A549 (cell line): ENCODE results near the gene SGO2. TPM values are rescaled to one million over a fixed set of nuclear protein-coding genes. Genes with fewer than 3 reads are reported as not detected.

Experiments
- ATAC-seq, 2 experiments: fragments of 200-7000 bp in 1 of 2; fragments of >200 bp in 1 of 2; cut with Nextera tagmentation in 1 of 2; cut with Tn5 transposase in 1 of 2; 3 replicates each; pipeline versions ENCODE4 v1.8.0 to v1.9.1; 2018 to 2020; ENCODE audit warnings: mild to moderate bottlenecking in 1 of 2, moderate library complexity in 1 of 2
- CTCF ChIA-PET: fragments of 300-600 bp; sonication (Branson Sonifier 250); formaldehyde crosslinking; extraction: SDS; loops from one replicate; lab custom pipeline; 2021; ENCODE audit warnings: antibody characterized with exemption, inconsistent platforms; lab: Yijun Ruan, JAX
- POLR2A ChIA-PET: fragments of 350-600 bp; formaldehyde crosslinking; extraction: SDS; loops from one replicate; lab custom pipeline; 2021; ENCODE audit warnings: antibody characterized with exemption, inconsistent platforms; lab: Yijun Ruan, JAX
- DNase-seq, 2 experiments: peaks; one replicate each; pipeline versions ENCODE4 v3.0.0 to v3.0.0-alpha.2; 2011 to 2016; ENCODE audit warnings: low read depth in 1 of 2, low spot score in 1 of 2
- FAIRE-seq: peaks from 2 replicates; lab custom pipeline; 2011; peaks lifted over from hg19 to GRCh38; lab: Jason Lieb, UNC
- H3K27ac ChIP-seq, 2 experiments: fragments of >200 bp; sonication (Bioruptor Twin); formaldehyde crosslinking; 3 replicates each; pipeline ENCODE4 v1.5.1; 2016 to 2017
- H3K4me1 ChIP-seq: fragments of >200 bp; sonication (Bioruptor Twin); formaldehyde crosslinking; 3 replicates; pipeline ENCODE4 v1.6.1; 2016
- H3K4me2 ChIP-seq: fragments of >200 bp; sonication (Bioruptor Twin); formaldehyde crosslinking; 3 replicates; pipeline ENCODE4 v1.6.1; 2016
- H3K4me3 ChIP-seq: fragments of >200 bp; sonication (Bioruptor Twin); formaldehyde crosslinking; 3 replicates; pipeline ENCODE4 v1.5.1; 2016
- H3K9me3 ChIP-seq: fragments of >200 bp; sonication (Bioruptor Twin); formaldehyde crosslinking; 3 replicates; pipeline ENCODE4 v1.6.1; 2016
- CBX2 ChIP-seq: fragments of 200-600 bp; sonication (generic); IDR thresholded peaks from 2 replicates; pipeline ENCODE4 v1.6.1; 2016; ENCODE audit warnings: low read depth, mild to moderate bottlenecking, borderline replicate concordance
- CHD2 ChIP-seq: fragments of 150-350 bp; IDR thresholded peaks from 2 replicates; pipeline ENCODE4 v1.6.1; 2014; ENCODE audit warnings: low read length; ENCODE audit not compliant: partially characterized antibody
- CHD4 ChIP-seq: fragments of 200-600 bp; sonication (generic); IDR thresholded peaks from 2 replicates; pipeline ENCODE4 v1.6.1; 2016; ENCODE audit warnings: antibody characterized with exemption, mild to moderate bottlenecking, borderline replicate concordance
- EHMT2 ChIP-seq: fragments of 200-600 bp; sonication (generic); IDR thresholded peaks from 2 replicates; pipeline ENCODE4 v1.6.1; 2016; ENCODE audit warnings: antibody characterized with exemption, low read depth, mild to moderate bottlenecking, moderate library complexity
- EP300 ChIP-seq, 2 experiments: fragments of >200 bp; sonication (Bioruptor Twin); formaldehyde crosslinking; IDR thresholded peaks; 2 replicates in 1 of 2; 3 replicates in 1 of 2; pipeline ENCODE4 v1.6.1; 2016 to 2017
- FOXS1 ChIP-seq: fragments of 250-450 bp; sonication (Bioruptor Pico); IDR thresholded peaks from 2 replicates; pipeline ENCODE4 v1.5.0; 2020; ENCODE audit warnings: mild to moderate bottlenecking, moderate library complexity
- HDAC2 ChIP-seq: fragments of 200-600 bp; sonication (generic); IDR thresholded peaks from 2 replicates; pipeline ENCODE4 v1.6.1; 2016
- HEYL ChIP-seq: fragments of 250-450 bp; sonication (Bioruptor Pico); IDR thresholded peaks from 2 replicates; pipeline ENCODE4 v1.8.0; 2021; ENCODE audit warnings: mild to moderate bottlenecking, moderate library complexity
- HOXA7 ChIP-seq: fragments of 250-450 bp; sonication (Bioruptor Pico); IDR thresholded peaks from 2 replicates; pipeline ENCODE4 v1.5.0; 2020; ENCODE audit warnings: mild to moderate bottlenecking, moderate library complexity
- HOXB13 ChIP-seq: fragments of 250-450 bp; sonication (Bioruptor Pico); IDR thresholded peaks from 2 replicates; pipeline ENCODE4 v1.5.0; 2020; ENCODE audit warnings: low read depth, mild to moderate bottlenecking, moderate library complexity
- KDM1A ChIP-seq: fragments of 200-600 bp; sonication (generic); IDR thresholded peaks from 2 replicates; pipeline ENCODE4 v1.6.1; 2016; ENCODE audit warnings: low read depth, mild to moderate bottlenecking
- MAZ ChIP-seq: fragments of 150-350 bp; IDR thresholded peaks from 2 replicates; pipeline ENCODE4 v1.6.1; 2014; ENCODE audit warnings: antibody characterized with exemption, low read depth, low read length, borderline replicate concordance
- MYC ChIP-seq: IDR thresholded peaks from 2 replicates; pipeline ENCODE4 v1.6.1; 2012; ENCODE audit warnings: mild to moderate bottlenecking, inconsistent platforms, low read length, improper control_type of control experiment, borderline replicate concordance
- NFE2L2 ChIP-seq: fragments of 150-350 bp; conservative IDR thresholded peaks from 2 replicates; pipeline ENCODE4 v1.6.1; 2014; ENCODE audit warnings: low read length
- PHF8 ChIP-seq: fragments of 200-600 bp; sonication (generic); IDR thresholded peaks from 2 replicates; pipeline ENCODE4 v1.6.1; 2016; ENCODE audit warnings: low read depth, mild to moderate bottlenecking, antibody characterized with exemption, moderate library complexity, borderline replicate concordance
- POLR2AphosphoS2 ChIP-seq: conservative IDR thresholded peaks from 2 replicates; pipeline ENCODE4 v1.6.1; 2012; ENCODE audit warnings: low read length, improper control_type of control experiment, inconsistent platforms
- RCOR1 ChIP-seq: fragments of 150-350 bp; IDR thresholded peaks from 2 replicates; pipeline ENCODE4 v1.6.1; 2014; ENCODE audit warnings: antibody characterized with exemption, low read length, low read depth
- RFX5 ChIP-seq: fragments of 450-650 bp; IDR thresholded peaks from 2 replicates; pipeline ENCODE4 v1.7.1; 2014; ENCODE audit warnings: antibody characterized with exemption, mild to moderate bottlenecking, moderate library complexity
- SMC3 ChIP-seq: fragments of >200 bp; sonication (Bioruptor Twin); formaldehyde crosslinking; IDR thresholded peaks from 3 replicates; pipeline ENCODE4 v1.6.1; 2018; ENCODE audit warnings: inconsistent platforms
- TP53 ChIP-seq: fragments of 250-450 bp; sonication (Bioruptor Pico); IDR thresholded peaks from 2 replicates; pipeline ENCODE4 v1.5.0; 2021; ENCODE audit warnings: mild to moderate bottlenecking, moderate library complexity
- ZSCAN20 ChIP-seq: fragments of 250-450 bp; sonication (Bioruptor Pico); IDR thresholded peaks from 2 replicates; pipeline ENCODE4 v1.8.0; 2022; ENCODE audit warnings: mild to moderate bottlenecking, moderate library complexity
- WGBS: methylation state at CpG from one replicate; pipeline ENCODE4 v1.1.6; 2017; ENCODE audit errors: missing lambda C conversion rate; 5-methylcytosine and 5-hydroxymethylcytosine counted together
- polyA plus RNA-seq, 4 experiments: library from polyadenylated mRNA; depleted of rRNA in 3 of 4; stranded (reverse); fragments of >200 nt; fragmentation: RNase III in 1 of 4; extraction: RNeasy Plus Mini Kit Qiagen cat#74134 plus additional on column Dnase treatment in 1 of 4; gene quantifications; 2 replicates in 3 of 4; 3 replicates in 1 of 4; pipeline ENCODE4 v1.2.3, GENCODE V29; 2011 to 2017
- TF ChIP-seq, protein P1 (sequence below): IDR thresholded peaks from 2 replicates; pipeline ENCODE4 v1.6.1; 2012
- TF ChIP-seq, protein P2 (sequence below): fragments of 250-450 bp; sonication (Bioruptor Pico); IDR thresholded peaks from 2 replicates; pipeline ENCODE4 v1.5.0; 2021; ENCODE audit warnings: mild to moderate bottlenecking, moderate library complexity, borderline replicate concordance

Gene SGO2
- polyA plus RNA-seq, 2 of the 4 experiments (the other 2 are of a cell fraction) = 14.4 to 26.2 TPM

DNA sequence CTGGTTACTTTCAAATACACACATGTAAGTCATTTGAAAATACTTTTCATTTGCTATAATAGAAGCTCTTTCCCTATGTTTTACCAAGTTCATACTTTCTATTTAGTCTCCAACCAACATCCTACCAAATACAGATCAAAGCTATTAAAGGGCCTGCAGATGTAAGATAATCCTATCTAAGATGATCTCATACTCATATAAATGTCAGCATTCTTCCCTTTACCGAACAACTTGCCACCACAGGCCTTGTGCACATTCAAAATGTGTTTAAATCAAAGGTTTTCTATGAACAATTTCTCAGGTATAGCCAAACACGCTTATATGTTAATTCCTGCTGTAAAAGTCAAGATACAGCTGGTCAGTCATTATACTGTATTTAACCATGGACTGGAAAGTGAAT is 39.5 kb upstream of the SGO2 start (continued):
- no peak for TF ChIP-seq MYC
- TF ChIP-seq CHD2 = no peak
- TF ChIP-seq, all 56 proteins: peak for 0

DNA sequence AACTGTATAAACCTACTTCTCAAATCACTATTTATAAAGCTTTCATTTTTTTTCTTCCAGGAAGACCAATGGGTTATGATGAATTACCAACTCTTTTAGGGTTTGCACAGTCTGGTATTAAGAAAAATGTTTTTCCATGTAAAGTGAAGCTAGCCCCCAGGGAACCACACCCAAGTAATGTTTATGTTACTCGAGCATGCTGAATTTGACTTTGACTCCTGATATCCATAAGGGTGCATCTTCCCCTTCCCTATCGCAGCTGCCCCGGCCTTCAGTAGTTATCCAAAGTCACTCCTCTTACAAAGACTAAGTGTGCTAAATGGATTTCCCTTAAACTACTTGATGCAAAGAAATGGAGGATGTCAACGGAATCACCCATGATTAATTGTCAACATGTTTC is 37.8 kb upstream of the SGO2 start:
- no peak for TF ChIP-seq EP300 (IDR thresholded peaks at IDR 0.05)
- no peak for TF ChIP-seq SMC3
- no peak for TF ChIP-seq HDAC2
- TF ChIP-seq HEYL (CRISPR knock-in tag) = no peak
- no peak for TF ChIP-seq CHD4
- TF ChIP-seq, all 56 proteins: peak for 0
- H3K4me1 ChIP-seq = peaks cover 17% of the 10 kb centered on the region
- CTCF ChIA-PET = no interaction called here
- ATAC-seq (no peak), FAIRE-seq (no peak), DNase-seq (no peak)
- no peak overlapping the region for H3K4me2 ChIP-seq
- H3K4me3 ChIP-seq = no peak overlapping the region
- 69% methylated on average over 4 of the region's 4 CpGs for WGBS
- H3K9me3 ChIP-seq = 0 out of 3 replicates have a peak, but pooled peaks cover 3% of the 10 kb centered on the region
- POLR2A ChIA-PET = no interaction called here
- H3K27ac ChIP-seq = no peak overlapping the region

DNA sequence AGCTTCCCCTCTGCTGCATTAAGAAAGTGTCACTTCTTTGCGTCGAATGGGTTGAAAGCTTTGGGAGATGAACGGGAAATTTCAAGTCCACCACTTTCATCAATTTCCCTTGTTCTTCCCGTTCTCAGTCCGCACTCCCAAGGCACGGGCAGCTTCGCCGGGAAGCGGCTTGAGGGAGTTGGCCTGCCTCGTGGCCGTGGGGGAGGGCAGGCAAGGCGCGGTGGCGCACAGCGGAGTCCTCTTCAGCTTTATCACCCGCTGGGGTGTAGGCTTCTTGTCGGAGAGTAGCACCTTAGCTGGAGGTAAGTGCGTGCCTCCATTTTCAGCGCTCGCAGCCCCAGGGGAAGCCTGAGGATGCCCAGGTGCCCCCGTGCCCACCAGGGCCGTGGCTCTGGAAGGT is 36.0 kb upstream of the SGO2 start:
- Histone ChIP-seq H3K27ac (no peak overlapping the region), H3K4me2 (no peak overlapping the region), H3K4me3 (no peak overlapping the region), H3K4me1 (peaks cover 8% of the 10 kb centered on the region; the same call in 1 of the 3 replicates), H3K9me3 (0 out of 3 replicates have a peak, but pooled peaks cover 3% of the 10 kb centered on the region)
- CTCF ChIA-PET = interaction anchor here (1.4 kb wide), 1 partner anchor 516 kb away, joined by 3 read pairs; no protein-coding TSS in a partner anchor
- FAIRE-seq = no peak
- POLR2A ChIA-PET = no interaction called here
- no peak for ATAC-seq
- no peak for DNase-seq
- TF ChIP-seq RFX5 (no peak), EHMT2 (no peak), MAZ (no peak), HOXB13 (CRISPR knock-in tag) (no peak), MYC (no peak), KDM1A (no peak), PHF8 (no peak), HOXA7 (CRISPR knock-in tag) (no peak), FOXS1 (CRISPR knock-in tag) (no peak), POLR2AphosphoS2 (no peak), RCOR1 (no peak), TP53 (CRISPR knock-in tag) (no peak), HEYL (CRISPR knock-in tag) (no peak)
- WGBS = 95% methylated on average over 22 of the region's 22 CpGs

DNA sequence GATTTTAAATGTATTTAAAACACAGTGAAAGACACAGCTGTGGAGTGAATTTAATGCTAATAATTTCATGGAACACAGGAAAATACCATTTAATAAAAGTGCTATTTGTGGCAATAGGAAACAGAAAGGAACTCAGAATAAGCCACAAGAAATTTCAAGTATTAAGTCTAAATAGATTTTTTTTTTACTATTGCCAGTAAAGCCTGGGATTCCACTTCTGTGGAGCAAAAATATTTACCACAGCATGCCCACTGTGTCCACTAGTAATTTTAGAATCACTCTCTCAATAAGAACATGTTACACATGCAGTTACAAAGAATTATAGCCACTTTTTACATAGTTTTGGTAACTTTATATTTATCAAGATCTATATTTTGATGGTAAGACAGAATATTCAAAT is 33.4 kb upstream of the SGO2 start:
- TF ChIP-seq TP53 (CRISPR knock-in tag) = no peak
- CTCF ChIA-PET = interaction anchor here (0.6 to 2.1 kb wide), 5 partner anchors 9 to 552 kb away, joined by 3 to 9 read pairs (median 3); no protein-coding TSS in a partner anchor
- Histone ChIP-seq H3K9me3 (0 out of 3 replicates have a peak, but pooled peaks cover 3% of the 10 kb centered on the region), H3K4me2 (no peak overlapping the region), H3K4me1 (no peaks in the 10 kb centered on the region), H3K4me3 (no peak overlapping the region), H3K27ac (no peak overlapping the region)
- DNase-seq = no peak
- ATAC-seq = no peak
- POLR2A ChIA-PET = no interaction called here
- no peak for FAIRE-seq

DNA sequence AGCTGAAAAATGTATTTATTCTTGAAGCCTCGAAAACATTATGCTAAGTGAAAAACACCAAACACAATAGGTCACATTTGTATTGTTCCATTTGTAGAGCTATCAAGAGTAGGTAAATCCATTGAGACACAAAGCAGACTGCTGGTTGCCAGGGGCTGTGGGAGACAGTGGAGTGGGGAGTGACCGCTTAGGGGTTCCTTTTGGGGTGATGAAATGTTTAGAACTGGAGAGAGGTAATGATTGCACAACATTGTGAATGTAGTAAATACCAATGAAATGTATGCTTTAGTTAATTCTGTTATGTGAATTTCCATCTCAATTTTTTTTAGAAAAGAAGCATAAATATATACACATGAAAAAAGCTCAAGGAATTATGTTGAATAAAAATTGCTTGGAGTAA is 32.0 kb upstream of the SGO2 start:
- DNase-seq = no peak
- CTCF ChIA-PET = interaction anchor here (1.0 to 2.1 kb wide), 6 partner anchors 10 to 520 kb away, joined by 3 to 9 read pairs (median 8); partner anchors contain the start of gene KCTD18
- 90% methylated on average over 2 of the region's 2 CpGs for WGBS
- no peak overlapping the region for H3K27ac ChIP-seq
- ATAC-seq = no peak
- no peak overlapping the region for H3K4me3 ChIP-seq
- H3K4me2 ChIP-seq = no peak overlapping the region
- POLR2A ChIA-PET = interaction anchor here (1.0 kb wide), 1 partner anchor 13 kb away, joined by 3 read pairs; no protein-coding TSS in a partner anchor
- H3K9me3 ChIP-seq = 0 out of 3 replicates have a peak, but pooled peaks cover 3% of the 10 kb centered on the region
- TF ChIP-seq PHF8 (no peak), CBX2 (no peak), ZSCAN20 (CRISPR knock-in tag) (no peak), NFE2L2 (no peak)
- TF ChIP-seq, protein P1, sequence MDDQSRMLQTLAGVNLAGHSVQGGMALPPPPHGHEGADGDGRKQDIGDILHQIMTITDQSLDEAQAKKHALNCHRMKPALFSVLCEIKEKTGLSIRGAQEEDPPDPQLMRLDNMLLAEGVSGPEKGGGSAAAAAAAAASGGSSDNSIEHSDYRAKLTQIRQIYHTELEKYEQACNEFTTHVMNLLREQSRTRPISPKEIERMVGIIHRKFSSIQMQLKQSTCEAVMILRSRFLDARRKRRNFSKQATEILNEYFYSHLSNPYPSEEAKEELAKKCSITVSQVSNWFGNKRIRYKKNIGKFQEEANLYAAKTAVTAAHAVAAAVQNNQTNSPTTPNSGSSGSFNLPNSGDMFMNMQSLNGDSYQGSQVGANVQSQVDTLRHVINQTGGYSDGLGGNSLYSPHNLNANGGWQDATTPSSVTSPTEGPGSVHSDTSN = no peak
- TF ChIP-seq, protein P2, sequence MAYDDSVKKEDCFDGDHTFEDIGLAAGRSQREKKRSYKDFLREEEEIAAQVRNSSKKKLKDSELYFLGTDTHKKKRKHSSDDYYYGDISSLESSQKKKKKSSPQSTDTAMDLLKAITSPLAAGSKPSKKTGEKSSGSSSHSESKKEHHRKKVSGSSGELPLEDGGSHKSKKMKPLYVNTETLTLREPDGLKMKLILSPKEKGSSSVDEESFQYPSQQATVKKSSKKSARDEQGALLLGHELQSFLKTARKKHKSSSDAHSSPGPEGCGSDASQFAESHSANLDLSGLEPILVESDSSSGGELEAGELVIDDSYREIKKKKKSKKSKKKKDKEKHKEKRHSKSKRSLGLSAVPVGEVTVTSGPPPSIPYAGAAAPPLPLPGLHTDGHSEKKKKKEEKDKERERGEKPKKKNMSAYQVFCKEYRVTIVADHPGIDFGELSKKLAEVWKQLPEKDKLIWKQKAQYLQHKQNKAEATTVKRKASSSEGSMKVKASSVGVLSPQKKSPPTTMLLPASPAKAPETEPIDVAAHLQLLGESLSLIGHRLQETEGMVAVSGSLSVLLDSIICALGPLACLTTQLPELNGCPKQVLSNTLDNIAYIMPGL (CRISPR knock-in tag) = no peak
- TF ChIP-seq, all 56 proteins: peak for 0
- H3K4me1 ChIP-seq = no peaks in the 10 kb centered on the region
- FAIRE-seq = no peak
